Esophagus squamous epithelium (tissue), 4 donors: ENCODE measurements around the gene NAA50.

ENCODE experiments used
- CTCF ChIP-seq, 6 experiments: fragments of 450-650 bp in 4 of 6; fragments of 200-600 bp in 2 of 6; sonication (generic) in 2 of 6; IDR thresholded peaks; one replicate each; pipeline ENCODE4 v1.5.1; 2016 to 2019; ENCODE audit warnings: antibody characterized with exemption in 6 of 6, mild to moderate bottlenecking in 4 of 6, moderate library complexity in 4 of 6
- POLR2A ChIP-seq, 4 donors: fragments of 450-650 bp; IDR thresholded peaks; one replicate each; pipeline ENCODE4 v1.6.1; 2017; ENCODE audit warnings: antibody characterized with exemption in 4 of 4, mild to moderate bottlenecking in 4 of 4, moderate library complexity in 3 of 4

GRCh38 chr3:113771993-113772392 lies 25.9 kb upstream of the NAA50 start:
- TF ChIP-seq CTCF (IDR thresholded peaks at IDR 0.05) (no peak), POLR2A (IDR thresholded peaks at IDR 0.05) (no peak)
